Omental fat pad (tissue), 4 donors: ENCODE results near the gene LALBA. TPM values are rescaled to one million over a fixed set of nuclear protein-coding genes. Genes with fewer than 3 reads are reported as not detected.

Experiments
- ATAC-seq: fragments of 150-250 bp; one replicate; pipeline ENCODE4 v1.9.1; 2016; ENCODE audit warnings: mild to moderate bottlenecking, moderate library complexity; ENCODE audit not compliant: low FRiP score
- DNase-seq: peaks from one replicate; pipeline ENCODE4 v3.0.0-alpha.2; 2019; ENCODE audit warnings: low spot score
- total RNA-seq, 4 donors: library from RNA; depleted of rRNA; stranded (reverse); fragments of >200 nt; gene quantifications; one replicate each; pipeline ENCODE4 v1.1.0, GENCODE V29; 2016
- TF ChIP-seq, protein P1 (sequence below), 3 donors: fragments of 450-650 bp; IDR thresholded peaks; one replicate each; pipeline ENCODE4 v1.5.1; 2016 to 2017; ENCODE audit warnings: antibody characterized with exemption in 3 of 3, mild to moderate bottlenecking in 3 of 3, moderate library complexity in 2 of 3

Gene LALBA
- total RNA-seq, 4 donors from 2014 or later, result not detected

DNA sequence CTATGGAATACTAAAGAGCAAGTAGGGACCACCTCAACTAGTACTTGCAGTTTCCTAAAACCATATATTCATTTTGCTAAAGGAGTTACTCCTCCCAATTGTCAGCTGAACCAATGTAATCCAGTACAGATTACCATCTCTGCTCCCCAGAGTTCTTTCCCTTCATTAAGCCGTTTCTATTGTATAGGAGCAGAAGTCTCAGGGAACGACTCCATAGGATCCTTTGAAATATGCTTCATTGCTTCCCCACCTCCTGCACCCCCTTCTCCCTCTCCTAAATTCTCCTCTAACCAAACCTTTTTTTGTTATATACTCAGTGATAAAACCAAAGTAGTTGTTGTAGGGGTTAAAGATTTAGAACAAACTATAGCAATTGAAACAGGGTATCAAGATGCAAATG is 30.7 kb upstream of the LALBA start:
- ATAC-seq (no peak), DNase-seq (no peak)
- TF ChIP-seq, protein P1, sequence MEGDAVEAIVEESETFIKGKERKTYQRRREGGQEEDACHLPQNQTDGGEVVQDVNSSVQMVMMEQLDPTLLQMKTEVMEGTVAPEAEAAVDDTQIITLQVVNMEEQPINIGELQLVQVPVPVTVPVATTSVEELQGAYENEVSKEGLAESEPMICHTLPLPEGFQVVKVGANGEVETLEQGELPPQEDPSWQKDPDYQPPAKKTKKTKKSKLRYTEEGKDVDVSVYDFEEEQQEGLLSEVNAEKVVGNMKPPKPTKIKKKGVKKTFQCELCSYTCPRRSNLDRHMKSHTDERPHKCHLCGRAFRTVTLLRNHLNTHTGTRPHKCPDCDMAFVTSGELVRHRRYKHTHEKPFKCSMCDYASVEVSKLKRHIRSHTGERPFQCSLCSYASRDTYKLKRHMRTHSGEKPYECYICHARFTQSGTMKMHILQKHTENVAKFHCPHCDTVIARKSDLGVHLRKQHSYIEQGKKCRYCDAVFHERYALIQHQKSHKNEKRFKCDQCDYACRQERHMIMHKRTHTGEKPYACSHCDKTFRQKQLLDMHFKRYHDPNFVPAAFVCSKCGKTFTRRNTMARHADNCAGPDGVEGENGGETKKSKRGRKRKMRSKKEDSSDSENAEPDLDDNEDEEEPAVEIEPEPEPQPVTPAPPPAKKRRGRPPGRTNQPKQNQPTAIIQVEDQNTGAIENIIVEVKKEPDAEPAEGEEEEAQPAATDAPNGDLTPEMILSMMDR (IDR thresholded peaks at IDR 0.05), result no peak

DNA sequence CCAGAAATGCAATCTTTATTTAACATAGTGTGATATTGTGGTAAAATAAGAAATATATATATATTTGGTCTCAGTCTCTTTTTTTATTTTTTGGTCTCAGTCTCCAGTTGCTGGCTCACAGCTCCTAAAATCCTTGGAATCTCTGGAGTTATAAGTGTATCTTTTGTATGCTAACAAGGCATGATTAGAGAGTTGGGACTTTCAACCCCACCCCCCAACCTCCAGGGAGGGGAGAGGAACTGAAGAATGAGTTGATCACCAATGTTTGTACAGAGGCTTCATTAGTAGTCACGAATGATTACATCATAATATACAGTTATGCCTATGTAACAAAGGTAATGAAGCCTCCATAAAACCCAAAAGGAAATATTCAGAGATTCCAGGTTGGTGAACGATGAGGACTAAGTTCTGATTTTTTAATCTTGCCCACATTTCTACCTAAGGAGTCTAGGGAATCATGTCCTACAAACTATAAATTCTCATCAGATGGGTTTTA is 22.8 kb upstream of the LALBA start:
- no peak for DNase-seq
- no peak for ATAC-seq
- TF ChIP-seq, protein P1 (IDR thresholded peaks at IDR 0.05), result no peak

DNA sequence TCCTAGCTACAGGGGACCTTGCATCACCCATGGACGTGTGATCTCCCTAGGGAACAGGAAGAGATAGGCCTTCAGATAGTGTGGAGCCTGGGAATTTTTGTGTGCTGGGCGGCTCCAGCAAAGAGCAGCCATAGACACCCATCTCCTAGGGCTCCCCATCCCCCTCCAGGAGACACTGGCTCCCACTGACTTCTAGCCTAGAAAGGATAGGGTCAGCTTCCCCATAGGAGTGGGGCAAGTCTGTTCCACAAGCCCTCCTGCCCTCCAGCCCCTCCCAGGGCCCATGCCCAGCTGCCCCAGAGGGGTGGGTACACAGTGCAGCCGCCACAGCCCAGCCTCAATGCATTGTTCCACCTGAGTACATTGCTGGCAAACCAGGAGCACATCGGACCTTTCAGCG is 16.5 kb upstream of the LALBA start:
- ATAC-seq (no peak), DNase-seq (no peak)
- TF ChIP-seq, protein P1 (IDR thresholded peaks at IDR 0.05), result no peak

DNA sequence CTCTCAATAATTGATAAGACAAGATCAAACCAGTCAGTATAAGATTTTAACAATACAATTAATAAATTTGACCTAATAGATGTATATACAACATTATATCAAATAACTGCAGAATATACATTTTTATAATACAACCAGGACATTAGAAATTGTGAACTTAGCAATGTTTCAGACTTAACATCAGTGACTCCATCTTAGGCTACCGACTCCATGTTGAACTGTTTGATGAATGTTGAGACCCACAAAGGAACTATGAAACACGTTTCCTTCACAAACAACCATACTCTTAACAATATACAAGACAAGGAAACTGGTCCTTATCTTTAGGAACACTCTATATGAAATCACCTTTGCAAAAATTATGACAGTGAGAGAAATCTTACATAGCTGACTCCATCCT is 13.9 kb upstream of the LALBA start:
- no peak for ATAC-seq
- DNase-seq, result no peak
- TF ChIP-seq, protein P1 (IDR thresholded peaks at IDR 0.05), result no peak

DNA sequence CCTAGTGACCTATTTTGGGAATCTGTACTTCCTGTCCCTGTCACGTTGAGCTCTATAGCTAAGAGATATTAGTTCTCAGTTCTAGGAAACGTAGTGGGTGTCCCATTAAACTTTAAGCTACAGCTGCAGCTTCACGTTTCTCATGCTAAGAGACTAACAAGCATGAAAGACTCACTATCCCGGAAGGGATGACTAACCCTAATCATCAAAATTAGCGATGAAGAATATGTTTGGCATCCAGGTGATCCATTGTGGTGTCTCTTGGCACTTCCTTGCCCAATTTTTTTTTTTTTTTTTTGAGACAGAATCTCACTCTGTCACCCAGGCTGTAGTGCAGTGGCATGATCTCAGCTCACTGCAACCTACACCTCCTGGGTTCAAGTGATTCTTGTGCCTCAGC is 11.0 kb upstream of the LALBA start:
- TF ChIP-seq, protein P1 (IDR thresholded peaks at IDR 0.05), result no peak
- no peak for ATAC-seq
- no peak for DNase-seq

DNA sequence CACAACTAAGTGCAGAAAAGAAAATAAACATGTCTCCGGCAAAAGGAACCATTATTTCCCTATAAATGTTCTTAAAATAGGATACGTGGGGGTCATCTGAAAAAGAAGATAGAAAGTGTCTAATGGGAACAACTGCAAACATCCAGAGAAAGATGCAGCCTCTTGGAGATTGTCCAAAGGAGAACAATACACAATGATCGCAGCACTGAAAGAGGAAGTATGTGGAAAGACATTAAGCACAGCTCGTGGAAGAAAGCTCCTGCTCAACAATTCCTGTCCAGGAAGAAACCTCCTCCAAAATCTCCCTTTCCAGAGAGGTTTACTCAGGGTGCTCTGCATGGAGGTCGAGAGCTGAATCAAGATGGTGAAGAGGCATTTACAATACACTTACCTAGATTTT is 2.5 kb upstream of the LALBA start:
- TF ChIP-seq, protein P1 (IDR thresholded peaks at IDR 0.05), result no peak
- ATAC-seq, result no peak
- DNase-seq, result no peak

DNA sequence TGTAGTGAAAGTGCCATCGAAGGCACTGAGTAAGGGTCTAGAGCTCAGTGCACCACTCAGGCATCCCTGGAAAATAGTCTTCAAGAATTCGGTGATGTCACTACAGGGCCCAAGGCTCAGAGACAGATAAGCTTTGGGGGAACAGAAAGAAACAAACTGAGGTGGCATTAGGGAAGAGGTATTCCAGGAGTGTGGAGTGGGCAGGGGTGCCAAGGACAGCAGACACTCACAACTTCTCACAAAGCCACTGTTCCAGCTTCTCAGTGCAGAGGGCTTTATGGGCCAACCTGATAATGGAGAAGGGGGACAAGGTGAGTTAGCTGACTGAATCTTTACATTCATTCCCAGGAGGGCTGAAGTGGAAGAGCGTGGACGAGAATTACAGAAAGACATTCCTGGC is 2.1 kb downstream of the LALBA start:
- DNase-seq (no peak), ATAC-seq (no peak)
- TF ChIP-seq, protein P1 (IDR thresholded peaks at IDR 0.05), result no peak
